ENCODE data around the gene MCEE.
"Not testable (repeated sequence)": the region's sequence is repeated elsewhere in the genome, so short reads cannot be mapped to it uniquely, and the experiment has no call there.

DNA sequence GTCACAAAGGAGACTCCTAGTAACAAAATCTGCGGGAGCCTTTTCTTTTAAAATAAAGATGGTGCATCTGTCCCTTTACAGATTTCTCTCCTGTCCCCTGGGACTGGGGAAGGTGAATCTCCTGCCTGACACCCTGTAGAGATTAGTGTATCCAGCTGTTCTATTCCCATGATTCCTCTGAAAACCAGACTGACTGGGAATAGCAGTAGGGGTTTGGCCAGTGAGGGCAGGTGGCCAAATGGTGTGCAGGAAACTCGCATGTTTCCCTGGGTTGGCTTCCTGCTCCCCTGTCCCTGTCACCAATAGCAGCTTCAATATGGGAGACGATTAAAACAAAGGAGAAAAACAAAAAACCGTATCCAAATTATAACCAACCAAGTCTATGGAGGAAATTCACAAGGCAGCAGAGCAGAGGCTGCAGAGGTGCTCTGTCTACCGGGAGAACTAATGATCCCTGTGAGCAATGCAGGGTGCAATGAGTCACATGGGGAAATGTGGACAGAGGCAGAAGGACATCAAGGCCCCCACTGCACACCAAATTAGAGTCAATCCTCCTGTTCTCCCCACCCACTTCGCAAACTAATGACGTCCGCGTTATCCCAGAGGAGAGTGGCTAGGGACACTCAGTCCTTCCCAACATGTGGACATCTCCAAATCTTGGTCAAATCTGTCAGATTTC is 44.6 kb downstream of the MCEE start:
- not testable (repeated sequence) for TF ChIP-seq CTCF (IDR thresholded peaks at IDR 0.05); ELK1 (IDR thresholded peaks at IDR 0.05; ENCODE audit: low read depth, low read length)
